Suprapubic skin (tissue), 4 donors: ENCODE results near the gene FNDC3A. TPM values are rescaled to one million over a fixed set of nuclear protein-coding genes. Genes with fewer than 3 reads are reported as not detected.

Experiments
- DNase-seq, 2 donors: peaks; one replicate each; pipeline ENCODE4 v3.0.0-alpha.2; 2019; ENCODE audit warnings: low spot score in 2 of 2
- H3K27ac ChIP-seq: fragments of 200-600 bp; sonication (generic); one replicate; pipeline ENCODE4 v1.5.1; 2019
- H3K27me3 ChIP-seq: fragments of 200-600 bp; sonication (generic); one replicate; pipeline ENCODE4 v1.5.1; 2019
- H3K36me3 ChIP-seq: fragments of 200-600 bp; sonication (generic); one replicate; pipeline ENCODE4 v1.5.1; 2019
- H3K4me1 ChIP-seq: fragments of 200-600 bp; sonication (generic); one replicate; pipeline ENCODE4 v1.5.1; 2019
- H3K4me3 ChIP-seq: fragments of 200-600 bp; sonication (generic); one replicate; pipeline ENCODE4 v1.5.1; 2019; ENCODE audit warnings: mild to moderate bottlenecking
- H3K9me3 ChIP-seq: fragments of 200-600 bp; sonication (generic); one replicate; pipeline ENCODE4 v1.5.1; 2019
- EP300 ChIP-seq: sonication (generic); formaldehyde crosslinking; IDR thresholded peaks from one replicate; pipeline ENCODE4 v1.6.1; 2017; ENCODE audit warnings: antibody characterized with exemption
- POLR2A ChIP-seq, 2 donors: fragments of 450-650 bp; IDR thresholded peaks; one replicate each; pipeline ENCODE4 v1.6.1; 2017; ENCODE audit warnings: antibody characterized with exemption in 2 of 2, mild to moderate bottlenecking in 2 of 2, moderate library complexity in 2 of 2
- POLR2AphosphoS5 ChIP-seq, 3 donors: sonication (generic); formaldehyde crosslinking; IDR thresholded peaks; one replicate each; pipeline ENCODE4 v1.6.1; 2017; ENCODE audit warnings: antibody characterized with exemption in 3 of 3
- WGBS: methylation state at CpG from one replicate; pipeline ENCODE4 v1.1.5; 2018; 5-methylcytosine and 5-hydroxymethylcytosine counted together
- total RNA-seq, 4 donors: library from RNA; depleted of rRNA; stranded (reverse); fragments of >200 nt; gene quantifications; one replicate each; pipeline ENCODE4 v1.1.0, GENCODE V29; 2016
- TF ChIP-seq, protein P1 (sequence below), 2 donors: fragments of 200-600 bp in 1 of 2; fragments of 450-650 bp in 1 of 2; sonication (generic) in 1 of 2; IDR thresholded peaks; one replicate each; pipeline ENCODE4 v1.5.1; 2016 to 2019; ENCODE audit warnings: antibody characterized with exemption in 2 of 2, mild to moderate bottlenecking in 1 of 2, moderate library complexity in 1 of 2

Gene FNDC3A
- total RNA-seq, 4 donors from 2014 or later = 19.9 to 30.7 (median 24.9) TPM

DNA sequence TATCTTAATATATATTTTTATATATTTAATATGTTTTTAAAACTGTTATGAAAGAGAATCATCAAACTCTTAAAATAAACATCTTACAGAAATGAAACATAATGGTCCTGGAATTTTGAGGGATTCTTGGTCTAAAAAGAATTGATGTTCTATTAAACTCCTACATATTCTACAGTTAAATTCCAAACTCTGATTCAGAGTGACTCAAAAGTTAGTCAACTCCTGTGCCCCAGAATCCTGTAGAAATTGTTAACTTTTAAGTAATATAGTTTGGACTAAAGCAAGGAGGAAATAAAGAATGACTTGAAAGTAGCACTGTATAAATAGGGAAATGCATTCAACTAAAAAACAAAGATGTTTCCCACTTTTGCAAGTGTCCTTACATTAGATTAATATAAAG lies 47.7 kb downstream of the FNDC3A start:
- H3K4me3 ChIP-seq = no peak overlapping the region
- H3K36me3 ChIP-seq = no peaks in the 10 kb centered on the region
- H3K4me1 ChIP-seq = peaks cover 3% of the 10 kb centered on the region
- no peaks in the 10 kb centered on the region for H3K9me3 ChIP-seq
- no peaks in the 10 kb centered on the region for H3K27me3 ChIP-seq
- TF ChIP-seq POLR2A (IDR thresholded peaks at IDR 0.05) (no peak), POLR2AphosphoS5 (IDR thresholded peaks at IDR 0.05) (no peak), EP300 (no peak)
- TF ChIP-seq, protein P1, sequence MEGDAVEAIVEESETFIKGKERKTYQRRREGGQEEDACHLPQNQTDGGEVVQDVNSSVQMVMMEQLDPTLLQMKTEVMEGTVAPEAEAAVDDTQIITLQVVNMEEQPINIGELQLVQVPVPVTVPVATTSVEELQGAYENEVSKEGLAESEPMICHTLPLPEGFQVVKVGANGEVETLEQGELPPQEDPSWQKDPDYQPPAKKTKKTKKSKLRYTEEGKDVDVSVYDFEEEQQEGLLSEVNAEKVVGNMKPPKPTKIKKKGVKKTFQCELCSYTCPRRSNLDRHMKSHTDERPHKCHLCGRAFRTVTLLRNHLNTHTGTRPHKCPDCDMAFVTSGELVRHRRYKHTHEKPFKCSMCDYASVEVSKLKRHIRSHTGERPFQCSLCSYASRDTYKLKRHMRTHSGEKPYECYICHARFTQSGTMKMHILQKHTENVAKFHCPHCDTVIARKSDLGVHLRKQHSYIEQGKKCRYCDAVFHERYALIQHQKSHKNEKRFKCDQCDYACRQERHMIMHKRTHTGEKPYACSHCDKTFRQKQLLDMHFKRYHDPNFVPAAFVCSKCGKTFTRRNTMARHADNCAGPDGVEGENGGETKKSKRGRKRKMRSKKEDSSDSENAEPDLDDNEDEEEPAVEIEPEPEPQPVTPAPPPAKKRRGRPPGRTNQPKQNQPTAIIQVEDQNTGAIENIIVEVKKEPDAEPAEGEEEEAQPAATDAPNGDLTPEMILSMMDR (IDR thresholded peaks at IDR 0.05) = no peak
- no peak overlapping the region for H3K27ac ChIP-seq
- no peak for DNase-seq

- Histone ChIP-seq H3K4me1 (no peaks in the 10 kb centered on the region), H3K9me3 (no peaks in the 10 kb centered on the region), H3K27ac (no peak overlapping the region), H3K36me3 (no peaks in the 10 kb centered on the region), H3K4me3 (no peak overlapping the region), H3K27me3 (no peaks in the 10 kb centered on the region)
- 0% methylated on average over 1 of the region's 1 CpG for WGBS
- no peak for TF ChIP-seq EP300
- TF ChIP-seq, protein P1 (IDR thresholded peaks at IDR 0.05) = no peak
- no peak for TF ChIP-seq POLR2A (IDR thresholded peaks at IDR 0.05)
- no peak for TF ChIP-seq POLR2AphosphoS5 (IDR thresholded peaks at IDR 0.05)
- DNase-seq = no peak
Observed at GRCh38 chr13:49026851-49027250, 51.1 kb downstream of the FNDC3A start.

GRCh38 chr13:49029570-49029969 lies 53.9 kb downstream of the FNDC3A start:
- Histone ChIP-seq H3K4me3 (no peak overlapping the region), H3K27me3 (no peaks in the 10 kb centered on the region), H3K36me3 (no peaks in the 10 kb centered on the region), H3K4me1 (no peaks in the 10 kb centered on the region), H3K27ac (no peak overlapping the region), H3K9me3 (no peaks in the 10 kb centered on the region)
- TF ChIP-seq, protein P1 (IDR thresholded peaks at IDR 0.05) = no peak
- TF ChIP-seq POLR2A (IDR thresholded peaks at IDR 0.05) = no peak
- no peak for TF ChIP-seq EP300
- TF ChIP-seq POLR2AphosphoS5 (IDR thresholded peaks at IDR 0.05) = no peak
- WGBS = 98% methylated on average over 2 of the region's 2 CpGs
- DNase-seq = no peak

DNA sequence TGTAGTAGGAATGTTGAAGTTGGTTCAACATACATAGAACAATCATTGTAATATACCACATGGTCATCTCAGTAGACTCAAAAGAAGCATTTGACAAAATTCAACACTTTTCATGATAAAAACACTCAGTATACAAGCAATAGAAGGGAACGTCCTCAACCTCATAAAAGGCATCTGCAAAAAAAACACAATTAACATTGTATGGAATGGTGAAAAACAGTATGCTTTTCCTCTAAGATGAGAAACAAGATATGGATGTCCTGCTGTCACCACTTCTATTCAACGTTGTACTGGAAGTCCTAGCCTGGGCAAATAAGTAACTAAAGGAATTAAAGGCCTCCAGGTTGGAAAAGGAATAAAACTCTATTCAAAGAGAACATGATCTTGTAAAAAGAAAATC lies 54.5 kb downstream of the FNDC3A start:
- TF ChIP-seq POLR2A (IDR thresholded peaks at IDR 0.05) = no peak
- no peak for TF ChIP-seq POLR2AphosphoS5 (IDR thresholded peaks at IDR 0.05)
- TF ChIP-seq EP300 = no peak
- TF ChIP-seq, protein P1 (IDR thresholded peaks at IDR 0.05) = no peak
- H3K27me3 ChIP-seq = no peaks in the 10 kb centered on the region
- no peaks in the 10 kb centered on the region for H3K36me3 ChIP-seq
- H3K9me3 ChIP-seq = no peaks in the 10 kb centered on the region
- H3K27ac ChIP-seq = no peak overlapping the region
- H3K4me1 ChIP-seq = no peaks in the 10 kb centered on the region
- H3K4me3 ChIP-seq = no peak overlapping the region
- DNase-seq = no peak
- WGBS = 97% methylated on average over 2 of the region's 2 CpGs

DNA sequence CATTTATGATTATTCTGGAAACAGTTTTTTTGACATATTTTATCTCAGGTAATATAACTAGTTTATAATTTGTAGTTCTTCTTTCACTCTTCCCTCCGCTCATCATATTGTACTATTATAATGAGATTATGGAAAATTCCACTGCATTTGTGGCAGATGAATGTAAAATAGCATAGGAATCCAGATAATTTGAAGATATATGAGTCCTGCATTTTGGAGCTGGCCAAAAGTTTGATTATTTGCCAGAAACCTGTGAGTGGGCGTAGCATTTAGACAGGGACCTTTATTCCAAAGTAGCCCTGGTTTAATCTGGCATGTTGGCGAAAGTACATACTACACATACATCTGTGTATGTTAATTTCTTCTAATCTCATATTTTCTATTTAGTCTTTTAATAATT lies 65.2 kb downstream of the FNDC3A start:
- no peak for DNase-seq
- no peaks in the 10 kb centered on the region for H3K9me3 ChIP-seq
- H3K4me3 ChIP-seq = no peak overlapping the region
- TF ChIP-seq POLR2A (IDR thresholded peaks at IDR 0.05) (no peak), EP300 (no peak), POLR2AphosphoS5 (IDR thresholded peaks at IDR 0.05) (no peak)
- TF ChIP-seq, protein P1 (IDR thresholded peaks at IDR 0.05) = no peak
- no peak overlapping the region for H3K27ac ChIP-seq
- 98% methylated on average over 3 of the region's 3 CpGs for WGBS
- H3K4me1 ChIP-seq = no peaks in the 10 kb centered on the region
- no peaks in the 10 kb centered on the region for H3K36me3 ChIP-seq
- no peaks in the 10 kb centered on the region for H3K27me3 ChIP-seq
